Measurements from ENCODE around the gene C10orf71.

GRCh38 chr10:49360271-49361177 lies 61.6 kb downstream of the C10orf71 start:
- TF ChIP-seq CTCF (IDR thresholded peaks at IDR 0.05) (no peak), POLR2AphosphoS5 (IDR thresholded peaks at IDR 0.05) (no peak), POLR2A (IDR thresholded peaks at IDR 0.05) (no peak)

All from breast epithelium (tissue), 3 donors.